ENCODE measurements around the gene ZDHHC14. TPM values are rescaled to one million over a fixed set of nuclear protein-coding genes. Genes with fewer than 3 reads are reported as not detected.

ZDHHC14 gene
- total and polyA plus RNA-seq, 9 donors = 4.9 to 16.4 (median 5.9) TPM

DNA sequence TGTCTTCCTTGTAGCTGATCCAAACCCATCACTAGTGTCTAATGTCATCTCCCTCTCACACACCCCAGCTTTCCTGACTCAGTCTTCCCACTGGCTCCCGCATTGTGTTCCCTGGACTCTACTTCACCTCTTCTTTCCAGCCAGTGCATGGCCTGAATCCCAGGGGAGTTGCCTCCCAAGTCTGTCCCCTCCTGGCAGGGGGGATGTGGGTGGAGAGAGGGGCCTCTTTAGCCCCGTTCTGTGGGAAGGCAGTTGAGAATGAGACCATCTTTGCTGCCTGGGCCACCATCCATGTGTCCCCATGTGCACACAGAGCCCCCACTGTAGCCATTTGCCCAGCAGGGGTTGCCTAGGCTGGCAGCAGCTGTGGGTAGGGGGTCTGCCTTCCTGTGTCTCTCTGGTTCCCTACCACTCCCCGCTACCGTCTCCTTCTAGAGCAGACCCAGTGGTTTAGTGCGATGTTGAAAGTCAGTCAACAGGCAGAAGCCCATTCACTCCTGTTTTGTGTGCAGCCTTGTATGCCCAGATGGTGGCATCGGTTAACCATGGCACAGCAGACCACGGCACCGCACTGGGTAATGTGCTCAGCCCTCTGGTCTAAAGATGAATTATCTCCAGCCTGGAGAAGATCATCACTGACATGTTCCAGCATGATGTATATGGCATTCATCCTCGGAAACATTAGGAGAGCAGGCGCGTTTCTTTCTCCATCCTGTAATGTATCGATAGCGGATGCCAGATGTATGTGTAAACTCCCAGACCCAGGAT, 263.2 kb downstream of the ZDHHC14 start:
- Histone ChIP-seq H3K27me3 (no peaks in the 10 kb centered on the region), H3K4me3 (no peak overlapping the region), H3K36me3 (no peaks in the 10 kb centered on the region), H3K4me1 (ENCODE audit: insufficient read depth) (no peaks in the 10 kb centered on the region), H3K27ac (no peak overlapping the region), H3K9me3 (no peaks in the 10 kb centered on the region)
- intact Hi-C loops (cut with DNase I) = no loop called here
- DNase-seq = no peak
- 91 to 94% (median 93%) methylated on average over 13 of the region's 13 CpGs for WGBS, 3 donors
- no peak for TF ChIP-seq POLR2A (IDR thresholded peaks at IDR 0.05)

DNA sequence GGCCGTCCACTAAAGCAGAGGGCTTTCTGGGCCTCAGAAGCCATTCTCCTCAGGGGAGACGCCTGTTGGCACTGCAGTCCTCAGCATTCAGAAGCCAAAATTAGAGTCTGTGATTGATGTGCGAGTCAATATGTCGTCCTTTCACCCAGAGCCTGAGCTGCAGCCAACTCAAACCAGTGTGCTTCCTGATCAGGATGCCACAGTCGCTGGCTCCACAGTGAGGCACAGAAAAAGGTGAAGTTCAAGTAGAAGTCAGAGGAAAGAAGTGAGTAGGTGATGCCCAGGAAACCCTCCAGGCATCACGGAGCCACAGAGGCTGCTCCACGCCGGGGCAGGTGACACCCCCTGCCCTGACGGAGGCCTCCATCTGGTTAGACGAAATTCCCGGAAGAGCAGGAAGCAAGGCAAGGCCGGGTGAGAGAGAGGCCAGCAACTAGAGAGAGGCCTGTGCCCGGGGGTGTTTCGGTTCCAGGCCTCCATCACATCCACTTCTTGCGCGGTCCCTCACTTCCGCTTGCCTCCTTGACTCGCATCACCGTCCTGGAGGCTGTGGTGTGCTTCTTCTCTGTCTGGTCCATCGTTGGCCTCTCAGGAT, 264.3 kb downstream of the ZDHHC14 start:
- no peaks in the 10 kb centered on the region for H3K27me3 ChIP-seq
- 90 to 93% (median 91%) methylated on average over 20 of the region's 20 CpGs for WGBS, 3 donors
- intact Hi-C loops (cut with DNase I) = no loop called here
- H3K4me1 ChIP-seq (ENCODE audit: insufficient read depth) = peaks cover 2% of the 10 kb centered on the region
- H3K27ac ChIP-seq = no peak overlapping the region
- no peak overlapping the region for H3K4me3 ChIP-seq
- no peak for DNase-seq
- H3K9me3 ChIP-seq = no peaks in the 10 kb centered on the region
- no peak for TF ChIP-seq EP300 (IDR thresholded peaks at IDR 0.05)
- TF ChIP-seq POLR2A (IDR thresholded peaks at IDR 0.05) = no peak
- TF ChIP-seq, protein P1, sequence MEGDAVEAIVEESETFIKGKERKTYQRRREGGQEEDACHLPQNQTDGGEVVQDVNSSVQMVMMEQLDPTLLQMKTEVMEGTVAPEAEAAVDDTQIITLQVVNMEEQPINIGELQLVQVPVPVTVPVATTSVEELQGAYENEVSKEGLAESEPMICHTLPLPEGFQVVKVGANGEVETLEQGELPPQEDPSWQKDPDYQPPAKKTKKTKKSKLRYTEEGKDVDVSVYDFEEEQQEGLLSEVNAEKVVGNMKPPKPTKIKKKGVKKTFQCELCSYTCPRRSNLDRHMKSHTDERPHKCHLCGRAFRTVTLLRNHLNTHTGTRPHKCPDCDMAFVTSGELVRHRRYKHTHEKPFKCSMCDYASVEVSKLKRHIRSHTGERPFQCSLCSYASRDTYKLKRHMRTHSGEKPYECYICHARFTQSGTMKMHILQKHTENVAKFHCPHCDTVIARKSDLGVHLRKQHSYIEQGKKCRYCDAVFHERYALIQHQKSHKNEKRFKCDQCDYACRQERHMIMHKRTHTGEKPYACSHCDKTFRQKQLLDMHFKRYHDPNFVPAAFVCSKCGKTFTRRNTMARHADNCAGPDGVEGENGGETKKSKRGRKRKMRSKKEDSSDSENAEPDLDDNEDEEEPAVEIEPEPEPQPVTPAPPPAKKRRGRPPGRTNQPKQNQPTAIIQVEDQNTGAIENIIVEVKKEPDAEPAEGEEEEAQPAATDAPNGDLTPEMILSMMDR (IDR thresholded peaks at IDR 0.05) = no peak
- no peaks in the 10 kb centered on the region for H3K36me3 ChIP-seq

DNA sequence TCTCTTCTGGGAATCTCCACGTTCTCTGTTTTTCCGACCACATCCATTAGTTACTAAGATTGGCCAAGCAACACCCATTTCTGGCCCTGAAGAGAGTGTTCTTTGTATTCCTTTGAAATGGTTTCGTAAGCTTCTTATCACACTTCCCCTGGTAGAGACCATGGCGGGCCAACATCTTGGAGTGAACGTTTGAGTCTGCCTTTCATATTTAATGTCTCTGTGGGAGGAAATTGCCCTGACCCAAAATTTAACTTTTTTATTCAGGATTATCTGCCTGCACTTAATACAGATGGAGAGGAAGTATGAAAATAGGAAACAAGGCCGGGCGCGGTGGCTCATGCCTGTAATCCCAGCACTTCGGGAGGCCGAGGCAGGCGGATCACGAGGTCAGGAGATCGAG, 265.0 kb downstream of the ZDHHC14 start:
- H3K27ac ChIP-seq = no peak overlapping the region
- intact Hi-C loops (cut with DNase I) = no loop called here
- H3K36me3 ChIP-seq = no peaks in the 10 kb centered on the region
- H3K27me3 ChIP-seq = no peaks in the 10 kb centered on the region
- peaks cover 2% of the 10 kb centered on the region for H3K4me1 ChIP-seq (ENCODE audit: insufficient read depth)
- no peak overlapping the region for H3K4me3 ChIP-seq
- H3K9me3 ChIP-seq = no peaks in the 10 kb centered on the region
- TF ChIP-seq POLR2A (IDR thresholded peaks at IDR 0.05) (no peak), EP300 (IDR thresholded peaks at IDR 0.05) (no peak)
- TF ChIP-seq, protein P1 (IDR thresholded peaks at IDR 0.05) = no peak
- WGBS, 3 donors = 71 to 86% (median 80%) methylated on average over 13 of the region's 13 CpGs
- DNase-seq = no peak

DNA sequence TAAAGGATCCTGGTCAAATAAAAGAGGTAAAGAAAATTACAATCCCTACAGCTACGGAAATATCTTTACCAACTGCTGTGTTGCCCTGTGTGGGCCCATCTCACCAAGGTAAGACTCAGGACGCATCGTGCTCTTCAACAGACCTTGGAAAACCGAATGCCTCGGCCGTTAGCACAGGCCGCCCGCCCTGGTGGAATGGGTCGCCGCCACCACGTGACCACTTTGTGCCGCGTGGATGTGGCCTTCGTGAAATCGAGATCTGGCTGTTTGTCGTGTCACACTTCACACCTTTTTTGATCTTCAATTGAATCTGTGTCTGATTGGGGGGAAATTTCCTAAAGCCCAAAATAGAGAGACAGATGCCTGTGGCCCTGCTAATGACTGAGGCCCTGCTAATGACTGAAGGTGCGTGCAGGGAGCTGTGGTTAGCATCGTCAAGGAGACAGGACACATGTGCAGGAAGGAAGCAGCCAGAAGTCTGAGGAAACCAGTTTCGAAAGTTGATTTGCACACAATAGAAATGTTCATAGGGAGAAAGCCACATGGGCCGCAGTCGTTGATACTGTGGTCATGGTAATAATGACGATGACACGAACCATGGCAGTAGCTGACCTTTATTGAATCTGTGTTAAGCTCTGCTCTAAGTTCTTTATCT, 266.4 kb downstream of the ZDHHC14 start:
- no peaks in the 10 kb centered on the region for H3K27me3 ChIP-seq
- DNase-seq = no peak
- no peak overlapping the region for H3K27ac ChIP-seq
- no peaks in the 10 kb centered on the region for H3K9me3 ChIP-seq
- peaks cover 2% of the 10 kb centered on the region for H3K4me1 ChIP-seq (ENCODE audit: insufficient read depth)
- intact Hi-C loops (cut with DNase I) = no loop called here
- no peak overlapping the region for H3K4me3 ChIP-seq
- no peaks in the 10 kb centered on the region for H3K36me3 ChIP-seq
- WGBS, 3 donors = 94 to 95% (median 95%) methylated on average over 23 of the region's 23 CpGs
- TF ChIP-seq, protein P1 (IDR thresholded peaks at IDR 0.05) = no peak
- no peak for TF ChIP-seq POLR2A (IDR thresholded peaks at IDR 0.05)
- TF ChIP-seq EP300 (IDR thresholded peaks at IDR 0.05) = no peak

Data from ovary (tissue), 9 donors.